Pancreas (tissue), 10 donors: ENCODE data around the gene PRDM5. TPM values are rescaled to one million over a fixed set of nuclear protein-coding genes. Genes with fewer than 3 reads are reported as not detected.

Experiments used
- ATAC-seq, 4 donors: fragments of 200-7000 bp; cut with Tn5 transposase; one replicate each; pipeline versions ENCODE4 v1.8.0 to v1.9.1; 2020; ENCODE audit warnings: mild to moderate bottlenecking in 4 of 4, moderate library complexity in 4 of 4
- DNase-seq, 6 donors: peaks; one replicate each; pipeline ENCODE4 v3.0.0-alpha.2; 2020
- FAIRE-seq: peaks from 2 replicates; lab custom pipeline; 2012; peaks lifted over from hg19 to GRCh38; lab: Jason Lieb, UNC
- H3K27ac ChIP-seq, 4 donors: fragments of 200-600 bp; sonication (generic); 1 replicate in 3 of 4; 2 replicates in 1 of 4; pipeline versions ENCODE4 v1.5.0 to v1.8.0; 2020
- H3K27me3 ChIP-seq, 4 donors: fragments of 200-600 bp; one replicate each; pipeline ENCODE4 v1.8.0; 2021
- H3K36me3 ChIP-seq, 3 donors: fragments of 200-600 bp; sonication (generic) in 1 of 3; one replicate each; pipeline versions ENCODE4 v1.5.0 to v1.8.0; 2020 to 2021
- H3K4me1 ChIP-seq, 3 donors: fragments of 200-600 bp; one replicate each; pipeline ENCODE4 v1.8.0; 2021
- H3K4me3 ChIP-seq, 4 donors: fragments of 200-600 bp; sonication (generic) in 2 of 4; one replicate each; pipeline versions ENCODE4 v1.5.0 to v1.8.0; 2020 to 2021
- H3K9me3 ChIP-seq, 4 donors: fragments of 200-600 bp; one replicate each; pipeline ENCODE4 v1.8.0; 2021
- WGBS, 2 donors: extraction: QIAGEN DNeasy Blood & Tissue Kit; methylation state at CpG; one replicate each; pipeline ENCODE4 v1.1.7; 2013; 5-methylcytosine and 5-hydroxymethylcytosine counted together
- intact Hi-C, 3 donors: fragments of 100-400 bp; cut with DNase I; formaldehyde crosslinking; loops; one replicate each; pipeline versions ENCODE4 v1.11.1 to v1.14.2; 2022
- polyA plus RNA-seq, 2 donors: library from polyadenylated mRNA; stranded (reverse); fragments of 200-250 nt; gene quantifications; one replicate each; pipeline ENCODE4 v1.2.3, GENCODE V29; 2013
- total RNA-seq, 6 donors: library from RNA; stranded (reverse); fragmentation: NEBNext Ultra II Directional in 4 of 6; extraction: Animal tissue kit (Norgen Biotek cat#: 25700) in 4 of 6; gene quantifications; one replicate each; pipeline versions ENCODE4 v1.2.1 to v1.2.4, GENCODE V29; 2021 to 2023
- TF ChIP-seq, protein P1 (sequence below), 4 donors: fragments of 200-600 bp; sonication (generic) in 3 of 4; IDR thresholded peaks; one replicate each; pipeline versions ENCODE4 v1.5.0 to v1.8.0; 2021; ENCODE audit warnings: antibody characterized with exemption in 4 of 4
- donor health status: healthy with polysubstance abuse.
- donor health status: DM: no; HTN: no; CAD: no; lungs with moderate emphysema.
- donor health status: DM: no; HTN: no; CAD: no.
- donor health status: control.
- donor health status: control.
- donor health status: Bipolar disorder and iron deficiency.
- donor health status: DM: yes; HTN: yes; CAD: no.
- donor health status: DM: no; HTN: no; CAD: no.
- donor health status: DM: no; HTN: no; CAD: no.
- donor health status: DM: yes; HTN: yes; CAD: no.

Gene PRDM5
- total and polyA plus RNA-seq, 8 donors, result 2.7 to 13.2 (median 9.5) TPM

DNA sequence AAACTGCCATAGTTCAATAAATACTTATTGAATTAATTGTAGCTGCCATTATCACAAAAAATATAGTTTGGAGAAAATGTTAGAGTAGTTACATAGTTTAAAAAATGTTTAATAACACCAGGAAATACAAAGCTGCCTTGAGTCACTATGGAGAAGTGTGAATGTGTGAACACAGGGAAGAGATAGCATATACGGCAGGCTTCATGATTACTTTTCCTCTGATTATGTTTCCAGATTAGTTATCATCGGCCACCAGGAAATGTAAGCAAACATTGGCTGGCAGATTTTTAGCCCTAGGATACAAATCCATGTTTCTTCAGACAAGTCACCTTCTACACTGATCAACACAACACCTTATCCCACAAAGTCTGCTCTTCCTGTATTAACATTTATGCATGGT lies 4.4 kb downstream of the PRDM5 start:
- intact Hi-C loops, result no loop called here
- H3K27me3 ChIP-seq, result no peaks in the 10 kb centered on the region
- FAIRE-seq (no peak), DNase-seq (no peak), ATAC-seq (no peak)
- H3K27ac ChIP-seq, result peak overlapping the region in 1 of 4 donors; percentile 37
- peaks cover 29 to 37% (median 36%) of the 10 kb centered on the region in 3 donors for H3K4me1 ChIP-seq
- no peak overlapping the region for H3K4me3 ChIP-seq
- 16 to 18% methylated on average over 2 of the region's 2 CpGs for WGBS, 2 donors
- TF ChIP-seq, protein P1, sequence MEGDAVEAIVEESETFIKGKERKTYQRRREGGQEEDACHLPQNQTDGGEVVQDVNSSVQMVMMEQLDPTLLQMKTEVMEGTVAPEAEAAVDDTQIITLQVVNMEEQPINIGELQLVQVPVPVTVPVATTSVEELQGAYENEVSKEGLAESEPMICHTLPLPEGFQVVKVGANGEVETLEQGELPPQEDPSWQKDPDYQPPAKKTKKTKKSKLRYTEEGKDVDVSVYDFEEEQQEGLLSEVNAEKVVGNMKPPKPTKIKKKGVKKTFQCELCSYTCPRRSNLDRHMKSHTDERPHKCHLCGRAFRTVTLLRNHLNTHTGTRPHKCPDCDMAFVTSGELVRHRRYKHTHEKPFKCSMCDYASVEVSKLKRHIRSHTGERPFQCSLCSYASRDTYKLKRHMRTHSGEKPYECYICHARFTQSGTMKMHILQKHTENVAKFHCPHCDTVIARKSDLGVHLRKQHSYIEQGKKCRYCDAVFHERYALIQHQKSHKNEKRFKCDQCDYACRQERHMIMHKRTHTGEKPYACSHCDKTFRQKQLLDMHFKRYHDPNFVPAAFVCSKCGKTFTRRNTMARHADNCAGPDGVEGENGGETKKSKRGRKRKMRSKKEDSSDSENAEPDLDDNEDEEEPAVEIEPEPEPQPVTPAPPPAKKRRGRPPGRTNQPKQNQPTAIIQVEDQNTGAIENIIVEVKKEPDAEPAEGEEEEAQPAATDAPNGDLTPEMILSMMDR (IDR thresholded peaks at IDR 0.05), result no peak
- no peaks in the 10 kb centered on the region for H3K36me3 ChIP-seq
- H3K9me3 ChIP-seq, result no peaks in the 10 kb centered on the region

DNA sequence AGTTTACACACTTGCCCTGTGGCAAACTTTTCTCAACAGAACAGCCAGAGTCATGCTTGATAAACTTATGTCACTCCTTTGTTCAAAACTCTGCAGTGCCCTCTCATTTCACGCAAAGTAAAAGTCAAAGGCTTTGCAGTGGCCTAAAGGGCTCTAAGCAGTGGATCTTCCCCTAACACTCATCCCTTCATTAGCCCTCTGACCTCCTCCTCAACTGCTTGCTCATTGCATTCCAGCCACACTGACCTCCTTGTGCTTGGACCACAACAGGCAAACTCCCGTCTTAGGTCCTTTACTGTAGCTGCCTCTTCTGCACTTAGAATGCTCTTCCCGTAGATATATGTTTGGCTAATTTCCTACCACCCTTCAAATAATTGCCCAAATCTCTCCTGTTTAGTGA lies 5.6 kb downstream of the PRDM5 start:
- Histone ChIP-seq H3K4me3 (no peak overlapping the region), H3K27ac (no peak overlapping the region), H3K36me3 (no peaks in the 10 kb centered on the region), H3K27me3 (no peaks in the 10 kb centered on the region), H3K9me3 (no peaks in the 10 kb centered on the region), H3K4me1 (peaks cover 29 to 37% (median 36%) of the 10 kb centered on the region in 3 donors)
- ATAC-seq, result no peak
- FAIRE-seq, result no peak
- intact Hi-C loops, result no loop called here
- DNase-seq, result no peak
- WGBS, 2 donors, result 60 to 61% methylated on average over 3 of the region's 3 CpGs
- TF ChIP-seq, protein P1 (IDR thresholded peaks at IDR 0.05), result no peak

DNA sequence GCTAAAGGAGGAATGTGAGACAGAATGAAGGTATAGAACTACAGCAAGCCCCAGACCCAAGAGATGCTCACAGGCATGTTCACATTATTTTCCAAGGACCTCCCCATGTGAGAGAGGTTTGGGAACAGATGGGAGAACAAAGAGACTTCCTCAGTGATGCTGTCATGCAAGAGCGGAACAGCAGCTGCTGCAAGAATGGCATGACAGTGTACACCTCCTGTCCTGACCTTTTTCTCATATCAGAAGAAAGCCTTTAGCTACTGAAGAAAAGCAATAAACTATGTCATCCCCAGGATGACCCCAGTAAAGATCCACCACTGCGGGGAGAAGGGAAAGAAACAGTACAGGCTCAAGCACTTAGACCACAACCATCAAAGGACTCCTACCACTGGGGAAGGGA lies 7.2 kb downstream of the PRDM5 start:
- Histone ChIP-seq H3K27me3 (no peaks in the 10 kb centered on the region), H3K27ac (no peak overlapping the region), H3K36me3 (no peaks in the 10 kb centered on the region), H3K4me3 (no peak overlapping the region), H3K4me1 (peaks cover 18 to 26% (median 25%) of the 10 kb centered on the region in 3 donors), H3K9me3 (no peaks in the 10 kb centered on the region)
- intact Hi-C loops, result no loop called here
- TF ChIP-seq, protein P1 (IDR thresholded peaks at IDR 0.05), result no peak
- no peak for ATAC-seq
- no peak for FAIRE-seq
- no peak for DNase-seq
- WGBS, 2 donors, result 95% methylated on average over 2 of the region's 2 CpGs

DNA sequence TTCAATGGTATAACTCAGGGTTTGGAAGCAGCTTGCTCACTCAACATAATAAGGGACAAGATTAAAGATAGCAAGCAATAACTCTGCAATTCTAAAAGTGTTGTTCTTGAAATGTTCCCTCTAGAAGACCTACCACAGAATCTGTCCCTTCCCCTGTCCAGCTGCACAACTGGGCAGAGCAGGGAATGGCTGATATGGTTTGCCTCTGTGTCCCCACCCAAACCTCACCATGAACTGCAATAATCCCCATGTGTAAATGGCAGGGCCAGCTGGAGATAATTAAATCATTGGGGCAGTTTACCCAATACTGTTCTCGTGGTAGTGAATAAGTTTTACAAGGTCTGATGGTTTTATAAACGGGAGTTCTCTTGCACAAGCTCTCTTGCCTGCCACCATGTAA lies 19.1 kb downstream of the PRDM5 start:
- FAIRE-seq (no peak), ATAC-seq (no peak), DNase-seq (no peak)
- intact Hi-C loops, result no loop called here
- Histone ChIP-seq H3K27me3 (no peaks in the 10 kb centered on the region), H3K9me3 (no peaks in the 10 kb centered on the region), H3K4me3 (no peak overlapping the region), H3K36me3 (no peaks in the 10 kb centered on the region), H3K27ac (no peak overlapping the region), H3K4me1 (no peaks in the 10 kb centered on the region)
- 93 to 99% methylated on average over 2 of the region's 2 CpGs for WGBS, 2 donors
- TF ChIP-seq, protein P1 (IDR thresholded peaks at IDR 0.05), result no peak

DNA sequence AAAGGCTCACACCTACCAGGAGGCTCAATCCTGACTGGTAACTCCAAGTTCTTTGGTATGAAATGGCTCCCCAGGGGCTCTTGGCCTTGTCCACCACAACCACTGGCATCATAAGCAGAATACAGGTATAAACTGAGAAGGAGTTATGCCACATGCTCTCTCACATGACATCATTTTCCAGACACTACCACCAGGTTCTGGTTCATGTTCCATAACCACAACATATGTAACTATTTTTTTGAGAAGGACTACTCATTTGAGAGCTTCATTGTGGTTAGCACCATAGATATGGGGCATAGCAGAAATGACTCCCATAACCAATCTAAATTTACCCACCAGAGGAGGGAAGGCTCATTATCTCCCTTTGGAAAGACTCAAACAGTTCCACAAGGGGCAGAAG lies 19.6 kb downstream of the PRDM5 start:
- Histone ChIP-seq H3K27me3 (no peaks in the 10 kb centered on the region), H3K36me3 (no peaks in the 10 kb centered on the region), H3K9me3 (no peaks in the 10 kb centered on the region), H3K4me1 (no peaks in the 10 kb centered on the region), H3K4me3 (no peak overlapping the region), H3K27ac (no peak overlapping the region)
- ATAC-seq (no peak), DNase-seq (no peak), FAIRE-seq (no peak)
- intact Hi-C loops, result no loop called here
- TF ChIP-seq, protein P1 (IDR thresholded peaks at IDR 0.05), result no peak
